NCI-H2196 treated with DMSO at 0.1 percent for 48 hours (cell line): Measurements from ENCODE around the gene INPP5D.
"Not testable (repeated sequence)": the region's sequence is repeated elsewhere in the genome, so short reads cannot be mapped to it uniquely, and the experiment has no call there.

ENCODE experiments used
- DNase-seq: peaks from one replicate; lab custom pipeline; 2025; ENCODE audit not compliant: unreplicated experiment; lab: John Stamatoyannopoulos, UW

Gene INPP5D

GRCh38 chr2:233168919-233169318, 108.8 kb downstream of the INPP5D start:
- DNase-seq, result no peak

GRCh38 chr2:233171344-233171743, 111.2 kb downstream of the INPP5D start:
- no peak for DNase-seq

GRCh38 chr2:233173115-233173514, 113.0 kb downstream of the INPP5D start:
- DNase-seq, result no peak

- no peak for DNase-seq
These were observed 114.0 kb downstream of the INPP5D start for GRCh38 chr2:233174137-233174536.

- DNase-seq, result no peak
These were observed 119.1 kb downstream of the INPP5D start for GRCh38 chr2:233178994-233179847.

GRCh38 chr2:233179848-233180366, 119.8 kb downstream of the INPP5D start:
- no peak for DNase-seq

GRCh38 chr2:233183869-233184418, 123.8 kb downstream of the INPP5D start:
- DNase-seq, result no peak

GRCh38 chr2:233184669-233185068, 124.5 kb downstream of the INPP5D start:
- DNase-seq, result no peak

- DNase-seq, result no peak
These were observed 125.2 kb downstream of the INPP5D start for GRCh38 chr2:233185330-233185729.

GRCh38 chr2:233185963-233186362, 125.8 kb downstream of the INPP5D start:
- DNase-seq, result no peak

GRCh38 chr2:233186851-233187250, 126.7 kb downstream of the INPP5D start:
- DNase-seq, result no peak

- no peak for DNase-seq
These were observed 128.9 kb downstream of the INPP5D start for GRCh38 chr2:233189025-233189424.

GRCh38 chr2:233191016-233191415, 130.9 kb downstream of the INPP5D start:
- DNase-seq, result not testable (repeated sequence)

- no peak for DNase-seq
These were observed 133.6 kb downstream of the INPP5D start for GRCh38 chr2:233193738-233194137.

- no peak for DNase-seq
These were observed 134.9 kb downstream of the INPP5D start for GRCh38 chr2:233195027-233195426.

GRCh38 chr2:233197022-233197421, 136.9 kb downstream of the INPP5D start:
- DNase-seq, result no peak

- no peak for DNase-seq
These were observed 137.9 kb downstream of the INPP5D start for GRCh38 chr2:233198026-233198425.

GRCh38 chr2:233199870-233200269, 139.7 kb downstream of the INPP5D start:
- no peak for DNase-seq

GRCh38 chr2:233200790-233201189, 140.6 kb downstream of the INPP5D start:
- DNase-seq, result not testable (repeated sequence)

- no peak for DNase-seq
These were observed 141.3 kb downstream of the INPP5D start for GRCh38 chr2:233201258-233202013.

GRCh38 chr2:233202531-233202944, 142.4 kb downstream of the INPP5D start:
- no peak for DNase-seq

- no peak for DNase-seq
These were observed 142.9 kb downstream of the INPP5D start for GRCh38 chr2:233203060-233203459.
